GM18520 (cell line): ENCODE measurements around the gene ERI2.

Experiments
- ATAC-seq: cut with Tn5 transposase; IDR thresholded peaks from one replicate; pipeline ENCODE4 v1.9.1; 2021; ENCODE audit not compliant: unreplicated experiment

ERI2 gene, protein sequence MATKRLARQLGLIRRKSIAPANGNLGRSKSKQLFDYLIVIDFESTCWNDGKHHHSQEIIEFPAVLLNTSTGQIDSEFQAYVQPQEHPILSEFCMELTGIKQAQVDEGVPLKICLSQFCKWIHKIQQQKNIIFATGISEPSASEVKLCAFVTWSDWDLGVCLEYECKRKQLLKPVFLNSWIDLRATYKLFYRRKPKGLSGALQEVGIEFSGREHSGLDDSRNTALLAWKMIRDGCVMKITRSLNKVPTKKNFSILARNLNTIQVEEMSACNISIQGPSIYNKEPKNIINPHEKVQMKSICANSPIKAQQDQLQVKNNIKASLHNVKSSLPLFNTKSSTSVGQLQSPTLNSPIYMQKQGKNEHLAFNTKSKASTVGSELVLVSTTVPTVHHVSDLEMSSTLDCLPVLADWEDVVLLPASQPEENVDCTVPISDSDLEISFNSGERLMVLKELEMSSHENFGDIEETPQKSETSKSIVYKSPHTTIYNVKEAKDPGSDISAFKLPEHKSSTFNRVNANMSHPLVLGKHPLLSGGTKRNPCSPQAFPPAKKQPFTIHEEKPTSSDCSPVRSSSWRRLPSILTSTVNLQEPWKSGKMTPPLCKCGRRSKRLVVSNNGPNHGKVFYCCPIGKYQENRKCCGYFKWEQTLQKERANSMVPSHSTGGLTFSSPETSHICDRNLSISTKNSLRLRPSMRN

DNA sequence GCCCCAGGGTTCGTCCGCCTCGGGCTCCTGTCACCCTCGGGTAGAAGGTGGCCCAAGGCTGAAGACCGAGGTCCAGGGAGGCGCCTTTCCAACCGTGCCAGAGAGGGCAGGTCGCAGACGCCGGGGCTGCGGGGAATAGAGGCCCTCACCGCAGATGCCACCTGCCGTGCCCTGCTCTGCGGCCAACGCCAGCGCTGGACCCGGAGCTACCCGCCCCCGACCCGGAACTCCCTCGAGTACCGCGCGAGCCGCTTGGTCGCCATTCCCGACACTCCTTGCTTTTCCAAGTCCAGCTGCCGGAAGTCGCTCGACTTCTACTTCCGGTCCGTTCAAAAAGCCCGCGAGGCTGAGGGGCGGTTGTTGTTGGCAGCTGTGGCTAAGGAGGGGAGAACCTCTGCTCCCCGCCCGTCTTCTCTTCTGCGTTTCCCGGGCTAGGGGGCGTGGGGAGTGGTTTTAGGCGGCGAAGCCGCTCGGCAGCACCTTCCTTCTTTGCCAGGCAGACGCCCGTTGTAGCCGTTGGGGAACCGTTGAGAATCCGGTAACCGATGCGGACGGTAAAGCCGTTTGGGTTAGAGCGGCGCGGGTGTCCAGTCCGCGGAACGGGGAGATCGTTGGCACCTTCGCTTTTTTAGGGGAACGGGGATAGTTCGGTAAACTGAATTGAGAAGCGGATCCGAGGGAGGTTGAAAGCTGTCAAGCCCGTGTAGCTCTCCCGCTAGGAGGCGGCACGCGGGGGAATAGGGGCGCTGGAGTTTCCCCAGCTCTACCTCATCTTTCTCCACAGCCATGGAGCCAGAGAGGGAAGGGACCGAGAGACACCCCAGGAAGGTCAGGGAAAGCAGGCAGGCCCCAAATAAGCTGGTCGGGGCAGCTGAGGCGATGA is at the start of gene ERI2, which contains the start of gene REXO5:
ERI2 (minus strand) TSS at position 305 of the 883 bp plus-strand sequence; CDS start at position 263, 42 bp downstream.
REXO5 (plus strand) TSS at position 360 of the 883 bp plus-strand sequence; CDS start at position 787, 427 bp downstream.
- peak; percentile 66 for ATAC-seq

DNA sequence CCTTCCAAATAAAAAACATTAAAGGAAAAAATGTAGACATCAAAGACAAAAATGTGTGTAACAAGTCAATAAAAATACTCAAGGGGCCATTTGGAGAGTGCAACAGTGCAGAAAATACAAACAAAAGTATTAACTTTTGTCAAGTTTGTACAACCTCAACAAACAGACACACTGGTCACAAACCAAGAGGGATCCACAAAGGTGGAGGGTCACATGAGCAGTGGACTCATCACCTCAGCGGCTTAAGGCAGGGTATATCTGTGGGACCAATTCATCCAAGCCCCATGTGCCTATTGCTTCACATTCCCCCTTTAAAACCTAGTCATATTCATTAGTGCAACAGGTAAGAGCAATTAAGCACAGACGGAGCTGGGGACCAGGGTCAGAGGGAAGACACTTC is 48.7 kb upstream of the ERI2 start:
- ATAC-seq = no peak

DNA sequence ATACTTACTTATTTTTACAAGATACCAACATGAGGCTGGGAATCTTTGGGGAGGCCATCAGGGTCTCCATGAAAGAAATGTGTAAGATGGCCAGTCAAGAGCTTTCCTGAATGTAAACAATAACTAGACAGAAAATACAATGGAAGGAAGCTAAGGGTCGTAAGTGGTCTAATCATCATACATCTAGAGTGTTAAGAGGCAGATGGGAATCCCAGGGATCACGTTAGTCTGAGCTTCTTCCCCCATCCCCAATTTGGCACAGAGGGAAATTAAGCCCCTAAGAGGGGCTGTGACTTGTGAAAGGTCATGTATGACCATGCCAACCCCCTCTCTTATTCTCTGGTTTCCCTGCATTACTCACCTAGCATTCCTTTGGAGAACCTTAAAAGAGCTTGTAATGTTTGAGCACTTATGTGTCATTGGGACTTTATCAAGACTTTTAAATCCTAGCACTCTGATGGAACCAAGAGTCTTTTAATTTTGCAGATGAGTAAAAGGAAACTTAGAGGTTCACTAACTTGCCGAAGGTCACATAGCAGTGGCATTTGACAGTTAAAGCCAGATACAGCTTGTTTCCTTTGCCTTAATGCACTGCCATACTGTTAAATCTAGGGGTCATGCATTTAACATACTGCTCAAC is 47.8 kb upstream of the ERI2 start:
- no peak for ATAC-seq

DNA sequence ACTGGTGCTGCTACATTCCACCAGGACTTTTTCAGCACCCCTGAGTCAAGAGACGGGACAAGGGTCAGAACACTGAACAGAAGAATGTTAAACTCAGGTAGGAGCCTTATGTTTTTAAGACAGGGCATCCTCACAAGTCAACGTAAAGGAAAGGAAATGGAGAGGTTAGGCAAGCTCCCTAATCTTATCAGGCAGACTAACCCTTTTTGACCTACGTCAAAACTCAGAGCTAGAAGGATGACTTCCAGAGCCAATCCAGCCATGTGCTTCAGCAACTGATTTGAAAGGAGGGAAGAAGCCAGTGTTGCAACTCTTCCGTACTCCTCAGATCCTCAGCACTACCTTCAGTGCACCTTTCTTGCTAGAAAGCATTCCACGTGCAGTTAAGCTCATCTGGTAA is 46.9 kb upstream of the ERI2 start:
- ATAC-seq = no peak

DNA sequence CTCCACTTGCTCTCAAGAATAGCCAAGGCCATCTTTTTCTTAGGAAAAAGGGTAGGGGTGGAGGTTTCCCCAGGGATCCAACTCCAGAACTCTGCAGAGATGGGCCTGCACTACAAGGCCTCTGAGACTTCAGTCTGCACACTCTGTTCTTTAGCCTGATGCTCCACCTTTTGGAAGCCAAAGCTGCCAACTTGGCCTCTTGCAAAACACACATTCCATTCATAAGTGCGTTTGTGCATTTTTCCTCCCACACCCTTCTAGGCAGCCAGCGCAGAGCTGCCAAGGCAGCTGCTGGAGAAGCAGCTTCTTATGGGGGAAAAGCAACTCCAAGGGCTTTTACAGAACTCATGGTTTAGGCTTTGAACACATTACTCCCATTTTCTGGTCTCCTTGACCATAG is 45.3 kb upstream of the ERI2 start:
- ATAC-seq = no peak

DNA sequence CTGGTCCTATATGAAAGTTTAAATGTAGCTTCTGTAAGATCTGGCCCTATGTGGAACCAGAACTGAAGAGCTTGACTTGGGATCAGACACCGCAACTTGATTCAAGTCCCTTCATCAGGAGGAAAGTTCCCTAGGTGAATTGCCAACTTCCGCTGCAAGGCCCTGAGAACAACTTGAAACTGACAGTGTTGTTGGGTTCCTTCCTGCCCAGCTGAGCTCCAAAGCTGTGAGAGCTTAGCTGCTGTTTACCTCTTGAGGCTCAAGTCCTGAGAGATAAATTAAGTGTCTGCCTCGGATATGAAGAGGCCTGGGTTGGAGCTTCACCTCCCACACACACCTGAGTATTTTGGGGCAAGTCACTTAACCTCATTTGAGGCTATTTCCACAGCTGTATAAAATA is 44.7 kb upstream of the ERI2 start:
- no peak for ATAC-seq

DNA sequence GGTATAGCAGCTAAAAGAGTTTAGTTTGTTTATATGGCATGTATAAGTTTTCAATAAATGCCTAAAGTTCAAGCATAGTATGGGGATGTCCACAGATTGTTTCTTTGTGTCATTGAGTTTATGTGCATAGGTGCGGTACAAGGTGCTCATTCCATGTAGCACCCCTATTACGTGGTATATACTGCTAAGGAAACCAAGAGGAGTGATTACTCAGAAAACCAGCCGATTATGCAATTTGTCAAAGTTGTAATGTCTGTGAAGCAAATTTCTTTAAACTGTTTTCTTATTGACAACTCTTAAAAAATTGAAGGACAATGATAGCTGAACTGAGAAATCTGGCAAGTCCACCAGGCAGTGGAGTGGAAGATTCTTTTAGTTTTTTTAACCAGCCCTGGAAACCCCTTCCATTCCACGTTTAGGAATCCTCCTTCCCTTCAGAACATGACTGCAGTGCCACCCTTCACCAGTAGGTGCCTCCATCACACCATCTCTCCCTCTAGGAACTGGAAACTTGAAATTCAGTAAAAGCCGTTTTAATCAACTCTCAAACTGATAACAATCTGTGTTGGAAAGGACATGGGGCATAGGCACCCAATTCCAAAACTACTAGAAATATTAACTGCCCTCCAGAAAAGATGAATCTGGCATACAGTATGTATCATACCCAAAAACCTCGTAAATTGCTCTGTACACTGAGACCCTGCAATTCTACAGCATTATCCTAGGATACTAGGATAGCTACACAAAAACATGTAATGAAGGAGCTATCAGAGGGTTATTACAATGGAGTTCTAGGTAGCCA is 43.5 kb upstream of the ERI2 start:
- ATAC-seq = no peak

DNA sequence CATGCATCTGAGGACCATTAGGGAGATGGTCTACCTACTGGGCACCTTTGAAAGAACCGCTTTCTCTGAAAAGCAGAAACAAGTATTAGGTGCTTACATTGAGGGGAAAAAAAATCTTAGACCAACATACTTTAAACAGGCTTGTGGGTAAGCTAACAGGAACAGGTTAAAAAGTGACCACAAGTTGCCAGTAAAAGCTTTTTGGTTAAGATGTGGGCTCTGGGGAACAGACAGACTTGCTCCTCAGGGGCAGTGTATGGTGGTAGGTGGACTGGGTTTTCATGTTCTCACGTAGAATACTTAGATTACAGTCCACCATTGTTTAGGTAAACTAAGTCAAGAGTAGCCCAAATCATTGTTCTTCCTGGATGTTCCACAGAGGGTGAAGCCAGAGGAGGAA is 41.3 kb upstream of the ERI2 start:
- ATAC-seq = no peak

DNA sequence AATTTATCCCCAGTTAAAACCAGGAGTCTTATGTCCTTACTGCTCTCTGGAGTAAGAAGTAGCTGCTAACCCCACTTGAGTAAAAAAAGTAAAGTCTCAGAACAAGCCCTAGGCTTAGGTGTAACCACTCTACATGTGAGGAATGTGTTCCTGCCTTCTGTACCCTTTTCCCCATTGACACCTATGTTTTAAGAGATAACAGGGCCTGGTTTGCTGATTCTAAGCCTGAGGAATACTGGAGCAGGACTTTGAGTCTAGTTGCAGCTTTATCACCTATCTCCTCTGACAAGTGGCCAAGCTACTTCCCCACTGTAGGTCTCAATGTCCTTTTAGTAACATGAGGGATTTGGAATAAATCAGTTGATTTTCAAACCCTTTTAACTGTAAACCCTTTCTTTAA is 40.3 kb upstream of the ERI2 start:
- no peak for ATAC-seq

DNA sequence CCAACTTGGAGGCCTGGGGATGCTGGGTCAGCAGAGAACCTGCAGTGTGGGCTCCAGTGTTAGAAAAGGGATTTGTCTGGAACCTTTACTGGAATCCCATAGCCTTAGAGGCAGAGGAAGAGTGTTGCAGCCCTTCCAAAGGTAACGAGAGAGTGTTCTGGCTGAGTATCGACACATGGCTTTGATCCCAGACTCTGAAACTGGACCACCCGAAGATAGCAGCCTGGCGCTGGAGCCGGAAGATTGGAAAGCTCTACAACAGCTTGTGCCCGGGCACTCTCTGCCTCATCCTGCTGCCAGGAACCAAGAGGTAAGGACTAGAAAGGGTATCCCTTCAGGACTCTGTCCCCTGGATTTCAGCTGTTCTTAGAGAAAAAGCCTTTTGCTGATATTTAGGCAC is 39.8 kb upstream of the ERI2 start:
- ATAC-seq = no peak

DNA sequence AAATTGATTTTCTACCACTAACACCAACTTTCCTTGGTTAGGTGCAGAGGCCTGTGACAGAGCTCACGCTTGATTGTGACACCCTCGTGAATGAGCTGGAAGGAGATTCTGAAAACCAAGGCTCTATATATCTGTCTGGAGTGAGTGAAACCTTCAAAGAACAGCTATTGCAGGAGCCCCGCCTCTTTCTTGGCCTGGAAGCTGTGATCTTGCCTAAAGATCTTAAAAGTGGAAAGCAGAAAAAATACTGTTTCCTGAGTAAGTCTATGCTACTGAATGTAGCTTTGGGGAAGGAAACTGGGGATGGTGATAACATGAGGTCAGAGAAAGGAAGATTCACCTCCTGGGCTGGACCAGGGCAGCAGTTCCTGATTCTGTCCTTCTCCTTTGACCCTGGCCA is 38.3 kb upstream of the ERI2 start:
- no peak for ATAC-seq

DNA sequence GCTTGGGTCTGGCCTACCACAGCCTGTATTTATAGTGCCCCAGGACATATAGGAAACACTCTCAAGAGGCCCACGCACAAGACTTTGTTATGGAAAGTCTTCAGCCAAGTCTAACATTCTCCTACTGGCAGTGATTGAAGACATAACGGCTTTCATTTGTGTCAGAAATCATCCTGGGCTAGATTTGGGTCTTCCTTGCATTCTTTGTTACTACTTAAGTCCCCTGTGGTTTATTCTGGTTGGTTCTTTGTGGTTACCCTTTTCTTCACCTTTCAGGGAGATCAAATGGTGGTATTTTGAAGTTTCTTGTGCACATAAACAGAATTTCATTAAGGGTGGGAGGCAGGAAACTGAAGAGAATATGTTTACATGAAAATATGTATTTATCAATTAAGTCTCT is 37.8 kb upstream of the ERI2 start:
- no peak for ATAC-seq

DNA sequence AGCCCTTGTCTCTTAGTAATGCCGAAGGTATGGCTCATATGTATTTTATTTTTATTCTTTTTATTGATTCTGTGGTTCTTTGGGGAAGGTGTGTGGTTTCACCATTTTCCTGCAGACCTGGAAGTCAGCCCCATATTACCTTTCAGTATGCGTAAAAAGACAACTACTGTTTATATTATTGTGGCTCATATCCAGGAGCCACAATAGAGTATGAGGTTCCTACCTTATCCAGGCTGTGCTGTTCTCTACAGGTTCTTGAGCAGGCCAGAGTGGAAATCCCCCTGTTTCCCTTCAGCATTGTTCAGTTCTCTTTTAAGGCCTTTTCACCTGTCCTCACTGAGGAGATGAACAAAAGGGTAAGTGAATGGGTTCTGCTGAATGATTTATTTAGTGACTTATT is 33.2 kb upstream of the ERI2 start:
- no peak for ATAC-seq

DNA sequence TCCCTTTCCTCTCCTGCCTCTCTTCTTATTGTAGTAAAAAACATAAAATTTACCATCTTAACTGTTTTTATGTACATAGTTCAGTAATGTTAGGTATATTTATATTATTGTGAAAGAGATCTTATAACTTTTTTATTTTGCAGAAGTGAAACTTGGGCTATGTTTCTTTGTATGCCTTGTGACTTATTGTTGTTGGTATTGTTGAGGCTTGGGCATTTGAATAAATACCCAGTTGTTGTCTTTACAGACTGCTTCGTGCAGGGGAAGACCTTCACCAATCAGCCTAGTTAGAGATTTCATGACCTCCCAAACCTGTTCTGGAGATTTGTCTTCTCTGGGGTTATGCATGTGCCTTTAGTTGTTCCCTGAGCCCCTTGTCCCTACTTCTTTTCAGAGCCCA is 32.0 kb upstream of the ERI2 start:
- no peak for ATAC-seq

DNA sequence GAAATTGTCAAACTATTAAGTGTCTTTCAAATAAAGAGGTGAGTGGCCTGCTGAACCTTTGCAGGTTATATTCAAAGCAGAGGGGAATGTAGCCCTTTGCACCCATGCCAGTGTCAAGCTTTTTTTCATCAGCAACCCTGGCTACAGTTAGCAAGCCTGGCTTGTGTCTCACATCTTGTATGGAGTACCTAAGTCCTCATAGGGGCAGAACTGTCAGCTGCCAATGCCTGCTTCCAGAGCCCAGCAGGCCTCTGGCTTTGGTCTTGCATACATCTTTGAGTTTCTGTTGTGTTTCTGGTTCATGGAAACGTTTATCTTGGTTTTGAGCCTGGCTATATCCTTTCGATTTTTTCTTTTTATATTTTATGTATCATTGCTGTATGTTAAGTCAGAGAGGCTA is 26.8 kb upstream of the ERI2 start:
- no peak for ATAC-seq

DNA sequence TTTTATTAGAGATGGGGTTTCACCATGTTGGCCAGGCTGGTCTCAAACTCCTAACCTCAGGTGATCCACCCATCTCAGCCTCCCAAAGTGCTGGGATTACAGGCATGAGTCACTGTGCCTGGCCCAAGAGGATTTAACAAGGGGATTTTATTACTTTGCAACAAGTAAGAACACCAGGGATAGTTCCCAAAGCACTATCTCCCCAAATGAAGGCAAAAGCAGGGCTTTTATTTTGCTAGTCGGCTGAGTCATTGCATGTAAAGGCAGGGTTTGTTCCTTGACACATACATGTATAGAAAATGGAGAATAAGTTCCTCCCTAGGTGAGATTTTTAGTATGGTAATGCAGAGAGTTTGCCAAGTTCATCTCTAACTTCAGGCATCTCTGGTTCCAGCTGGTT is 24.1 kb upstream of the ERI2 start:
- no peak for ATAC-seq

DNA sequence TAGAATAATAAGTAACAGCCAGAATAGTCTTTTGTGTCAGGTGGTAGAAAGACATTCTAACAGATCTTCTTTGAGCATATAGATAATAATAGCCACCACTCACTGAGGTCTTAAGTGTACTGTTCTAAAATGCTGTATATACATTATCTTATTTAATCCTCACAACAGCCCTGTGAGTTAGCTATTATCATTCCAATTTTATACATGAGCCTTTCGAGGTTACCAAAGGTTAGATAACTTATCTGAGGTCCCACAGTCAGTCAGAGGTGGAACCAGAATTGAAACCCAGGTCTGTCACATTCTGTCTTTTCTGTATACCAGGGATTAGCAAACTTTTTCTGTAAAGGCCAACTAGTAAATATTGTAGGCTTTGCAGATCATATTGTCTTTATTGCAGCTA is 23.3 kb upstream of the ERI2 start:
- no peak for ATAC-seq

DNA sequence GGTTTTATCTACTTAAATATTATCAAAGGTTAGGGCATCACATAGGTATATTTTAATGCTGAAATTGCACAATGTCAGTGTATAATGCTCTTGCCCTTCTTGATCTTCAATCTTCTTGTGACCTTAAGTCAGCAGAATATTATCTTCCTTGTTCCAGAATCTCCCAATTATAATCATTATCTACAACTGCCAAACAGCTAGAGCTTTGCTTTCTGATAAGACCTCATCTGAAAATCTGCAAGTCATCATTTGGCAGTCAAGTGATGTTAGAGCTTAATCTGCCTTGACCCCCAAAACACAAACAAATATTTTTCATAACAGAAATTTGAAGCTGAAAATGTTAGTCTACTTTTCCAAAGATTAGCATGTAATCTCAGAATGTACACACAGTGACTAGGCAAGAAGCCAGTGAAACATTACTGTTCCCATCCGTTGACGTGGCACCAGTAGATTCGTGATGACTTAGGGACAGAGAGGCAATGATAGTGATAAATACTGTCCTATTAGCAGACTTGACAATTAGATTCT is 19.8 kb upstream of the ERI2 start:
- no peak for ATAC-seq

DNA sequence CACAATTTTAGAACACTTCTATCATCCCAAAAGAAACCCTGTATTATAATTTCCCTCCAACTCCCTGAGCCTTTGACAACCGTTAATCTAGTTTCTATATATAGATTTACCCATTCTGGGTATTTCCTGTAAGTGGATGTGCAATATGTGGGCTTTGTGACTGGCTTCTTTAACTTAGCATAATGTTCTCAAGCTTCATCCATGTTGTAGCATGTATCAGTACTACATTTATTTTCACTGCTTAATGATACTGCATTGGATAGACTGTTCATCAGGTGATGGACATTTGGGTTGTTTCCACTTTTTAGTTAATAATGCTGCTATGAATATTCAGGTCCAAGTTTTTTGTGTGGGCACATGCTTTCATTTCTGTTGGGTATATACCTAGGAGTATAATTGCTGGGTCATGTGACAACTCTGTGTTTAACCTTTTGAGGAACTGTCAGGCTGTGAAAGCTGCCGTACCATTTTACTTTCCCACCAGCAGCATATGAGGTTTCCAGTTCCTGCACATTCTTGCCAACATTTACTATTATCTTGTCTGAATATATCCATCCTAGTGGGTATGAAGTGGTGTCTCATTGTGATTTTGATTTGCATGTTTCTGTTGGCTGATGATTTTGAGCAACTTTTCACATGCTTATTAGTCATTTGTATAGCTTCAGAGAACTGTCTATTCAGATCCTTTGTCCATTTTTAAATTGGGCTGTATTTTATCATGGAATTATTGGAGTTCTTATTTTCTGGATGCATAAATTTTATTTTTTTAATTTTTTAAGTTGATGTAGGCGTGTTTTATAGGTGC is 16.5 kb upstream of the ERI2 start:
- ATAC-seq = no peak
